Measurements from ENCODE around the gene CUL9. TPM values are rescaled to one million over a fixed set of nuclear protein-coding genes. Genes with fewer than 3 reads are reported as not detected.

Gene CUL9
- total RNA-seq, 2 donors from 2014 or later, result 22.9 to 87.0 TPM

GRCh38 chr6:43223175-43223574 lies 41.2 kb downstream of the CUL9 start:
- Histone ChIP-seq H3K27me3 (replicated peaks; ENCODE audit: insufficient read depth) (no peaks in the 10 kb centered on the region), H3K4me1 (replicated peaks) (no peaks in the 10 kb centered on the region), H3K27ac (no peak overlapping the region), H3K4me3 (no peak overlapping the region), H3K36me3 (no peaks in the 10 kb centered on the region), H3K9me3 (no peaks in the 10 kb centered on the region)
- 87% methylated on average over 13 of the region's 14 CpGs for WGBS
- intact Hi-C loops (cut with DNase I), result no loop called here
- TF ChIP-seq POLR2AphosphoS5 (IDR thresholded peaks at IDR 0.05) (no peak), POLR2A (IDR thresholded peaks at IDR 0.05) (no peak), CTCF (IDR thresholded peaks at IDR 0.05) (no peak)
- no peak for DNase-seq (ENCODE audit: low spot score)

GRCh38 chr6:43226192-43226851 lies 44.3 kb downstream of the CUL9 start:
- TF ChIP-seq POLR2AphosphoS5 (IDR thresholded peaks at IDR 0.05) (no peak), POLR2A (IDR thresholded peaks at IDR 0.05) (no peak), CTCF (IDR thresholded peaks at IDR 0.05) (no peak)

GRCh38 chr6:43228951-43229802 lies 47.2 kb downstream of the CUL9 start, which contains the start of gene DNPH1:
TSS of gene DNPH1 (minus strand) at chr6:43229481. CDS start at chr6:43229456, 25 bp downstream.
- intact Hi-C loops (cut with DNase I), result no loop called here
- H3K27ac ChIP-seq, result peak within 1 kb of the TSS; percentile 57 to 62

More at GRCh38 chr6:43226192-43226851, 44.3 kb downstream of the CUL9 start:
- WGBS, result 91% methylated on average over 11 of the region's 11 CpGs
- no peak overlapping the region for H3K4me3 ChIP-seq
- no peak overlapping the region for H3K27ac ChIP-seq
- H3K36me3 ChIP-seq, result no peaks in the 10 kb centered on the region
- no peak for DNase-seq (ENCODE audit: low spot score)
- no peaks in the 10 kb centered on the region for H3K4me1 ChIP-seq (replicated peaks)
- intact Hi-C loops (cut with DNase I), result no loop called here
- H3K9me3 ChIP-seq, result no peaks in the 10 kb centered on the region
- no peaks in the 10 kb centered on the region for H3K27me3 ChIP-seq (replicated peaks; ENCODE audit: insufficient read depth)

GRCh38 chr6:43229803-43230620 lies 48.0 kb downstream of the CUL9 start:
- H3K9me3 ChIP-seq, result no peaks in the 10 kb centered on the region
- no peaks in the 10 kb centered on the region for H3K27me3 ChIP-seq (replicated peaks; ENCODE audit: insufficient read depth)
- no peak for DNase-seq (ENCODE audit: low spot score)
- intact Hi-C loops (cut with DNase I), result no loop called here
- TF ChIP-seq POLR2AphosphoS5 (IDR thresholded peaks at IDR 0.05) (no peak), POLR2A (IDR thresholded peaks at IDR 0.05) (no peak), CTCF (IDR thresholded peaks at IDR 0.05) (no peak)
- WGBS, result 81% methylated on average over 17 of the region's 17 CpGs
- no peaks in the 10 kb centered on the region for H3K4me1 ChIP-seq (replicated peaks)
- peak overlapping the region in 1 of 2 donors; percentile 62 for H3K27ac ChIP-seq
- H3K36me3 ChIP-seq, result no peaks in the 10 kb centered on the region
- H3K4me3 ChIP-seq, result peak overlapping the region in 1 of 2 donors; percentile 62

More at GRCh38 chr6:43228951-43229802, 47.2 kb downstream of the CUL9 start, which contains the start of gene DNPH1:
- Histone ChIP-seq H3K4me1 (replicated peaks) (no peaks in the 10 kb centered on the region), H3K27me3 (replicated peaks; ENCODE audit: insufficient read depth) (no peaks in the 10 kb centered on the region), H3K4me3 (peak within 1 kb of the TSS; percentile 62), H3K9me3 (no peaks in the 10 kb centered on the region), H3K36me3 (no peaks in the 10 kb centered on the region)
- TF ChIP-seq POLR2AphosphoS5 (IDR thresholded peaks at IDR 0.05) (peak; percentile 4), CTCF (IDR thresholded peaks at IDR 0.05) (peak; percentile 87 to 97 (median 92)), POLR2A (IDR thresholded peaks at IDR 0.05) (peak; percentile 34)
- peak; percentile 66 for DNase-seq (ENCODE audit: low spot score)
- WGBS, result 6% methylated on average over 52 of the region's 82 CpGs

Data from prostate gland (tissue), 2 donors.